Subcutaneous preadipocyte (primary cell): ENCODE data around the gene C8A. TPM values are rescaled to one million over a fixed set of nuclear protein-coding genes. Genes with fewer than 3 reads are reported as not detected.

Experiments used
- total RNA-seq: library from RNA; depleted of rRNA; stranded (reverse); fragments of >200 nt; gene quantifications from 2 replicates; pipeline ENCODE4 v1.2.3, GENCODE V29; 2012

The C8A gene
- not detected in 2 replicates for total RNA-seq

DNA sequence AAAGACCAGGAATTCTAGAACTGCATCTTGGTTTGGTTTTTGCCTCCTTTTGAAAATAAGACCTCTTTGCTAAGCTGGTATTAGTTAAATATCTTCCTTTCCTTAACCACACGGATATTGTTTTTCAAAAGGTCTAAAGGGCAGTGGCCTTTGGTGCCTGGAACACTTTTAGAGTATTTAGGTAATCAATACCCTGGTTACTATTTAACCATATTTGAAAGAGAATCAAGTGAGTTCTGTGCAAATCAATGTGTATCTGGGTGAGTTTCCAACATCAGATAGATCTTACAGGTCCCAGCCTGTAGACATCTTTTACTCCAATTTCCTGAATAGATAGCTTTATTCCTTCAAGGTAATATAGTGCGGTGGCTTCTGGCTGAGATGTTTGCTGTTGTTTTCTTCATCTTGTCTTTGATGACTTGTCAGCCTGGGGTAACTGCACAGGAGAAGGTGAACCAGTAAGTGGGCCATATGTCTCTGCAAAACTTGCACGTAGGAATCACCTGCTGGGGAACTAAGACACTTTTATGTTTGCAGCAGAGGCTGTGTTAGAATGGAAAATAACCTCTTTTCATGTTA is at the start of gene C8A:
C8A (plus strand) TSS at position 277 of the 579 bp plus-strand sequence; CDS start at position 382, 105 bp downstream.

DNA sequence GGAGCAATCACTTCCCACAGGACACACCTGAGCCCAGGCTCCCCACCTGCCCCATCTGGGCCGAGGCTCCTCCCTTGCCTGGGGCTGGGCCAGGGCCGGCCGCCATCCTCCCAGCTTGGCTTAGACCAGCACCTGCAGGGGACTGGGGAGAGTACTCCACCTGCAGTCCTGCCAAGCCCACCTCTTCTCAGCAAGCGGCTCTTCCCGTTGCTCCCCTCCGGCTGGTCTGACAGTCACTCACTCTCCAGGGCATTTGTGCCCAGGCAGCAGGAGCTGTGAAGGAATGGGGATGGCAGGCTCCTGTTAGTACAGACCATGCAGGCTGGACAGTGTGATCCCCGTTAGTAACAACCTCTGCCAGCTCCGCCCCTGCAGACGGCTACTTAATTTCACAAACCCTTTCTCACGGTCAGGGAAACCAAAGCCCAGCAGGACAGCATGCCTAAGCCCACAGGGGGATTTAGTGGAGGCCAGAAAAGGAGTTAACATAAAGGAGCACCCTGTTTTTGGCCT is 35.2 kb upstream of the C8A start, which contains the start of gene FYB2:
FYB2 (minus strand) TSS at position 18 of the 513 bp plus-strand sequence. CDS start 114 bp downstream, outside the sequence.

DNA sequence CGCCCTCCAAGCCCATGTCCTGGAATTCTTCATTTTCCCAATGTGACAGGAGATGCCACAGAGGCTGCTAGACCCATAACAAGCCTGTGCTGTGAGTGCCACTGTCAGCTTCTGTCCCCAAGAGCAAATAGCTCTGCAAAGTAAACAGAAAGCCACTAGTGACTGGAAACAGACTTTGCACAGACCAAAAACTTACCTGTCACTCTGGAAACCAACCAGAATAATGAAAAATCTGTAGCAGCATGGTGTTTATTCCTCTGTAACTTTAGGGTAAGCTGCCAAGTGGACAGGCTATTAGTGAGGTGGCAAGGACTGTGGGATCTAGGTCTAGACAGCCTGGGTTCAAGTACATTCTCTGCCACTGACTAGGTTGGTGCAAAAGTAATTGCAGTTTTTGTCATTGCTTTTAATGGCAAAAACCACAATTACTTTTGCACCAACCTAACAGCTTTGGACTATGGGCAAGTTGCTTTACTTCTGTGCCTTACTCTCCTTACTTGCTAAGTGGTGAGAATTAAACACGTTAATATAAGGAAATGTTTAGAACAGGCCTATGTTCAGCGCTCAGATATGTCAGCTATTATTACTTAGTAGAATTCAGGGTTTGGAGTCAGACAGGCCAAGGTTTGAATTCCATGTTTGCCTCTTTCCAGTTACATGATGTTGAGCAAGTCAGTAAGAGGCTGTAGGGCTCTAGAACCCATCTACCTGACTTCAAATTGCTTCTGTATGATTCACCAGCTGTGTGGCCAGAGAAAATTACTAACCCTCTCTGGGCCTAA is 111.5 kb downstream of the C8A start, which contains the start of gene C8B:
C8B (minus strand) TSS at position 100 of the 782 bp plus-strand sequence; CDS start at position 33, 67 bp downstream.

Other genes starting within 250 kb of the C8A start
- 0.73 and 2.0 TPM in 2 replicates for gene PRKAA2, start 209.5 kb upstream of the C8A start, total RNA-seq
- not detected in 2 replicates for gene FYB2, start 35.4 kb upstream of the C8A start, total RNA-seq
- not detected in 2 replicates for gene C8B, start 111.2 kb downstream of the C8A start, total RNA-seq